Fibroblast of lung (primary cell): Measurements from ENCODE around the gene SCYGR3. TPM values are rescaled to one million over a fixed set of nuclear protein-coding genes. Genes with fewer than 3 reads are reported as not detected.

ENCODE experiments used
- DNase-seq, 2 donors: peaks; one replicate each; pipeline versions ENCODE4 v3.0.0 to v3.0.0-alpha.2; 2010; ENCODE audit warnings: low read depth in 2 of 2
- H2AFZ ChIP-seq: 2 replicates; pipeline ENCODE4 v1.5.1; 2012; ENCODE audit warnings: low read length, control low read depth, inconsistent platforms
- H3K27ac ChIP-seq: 2 replicates; pipeline ENCODE4 v1.5.1; 2011; ENCODE audit warnings: low read length, control low read depth; ENCODE audit not compliant: insufficient read depth
- H3K27me3 ChIP-seq: 2 replicates; pipeline ENCODE4 v1.5.1; 2011; ENCODE audit warnings: mild to moderate bottlenecking, low read length; ENCODE audit not compliant: control insufficient read depth, insufficient read depth
- H3K36me3 ChIP-seq: 2 replicates; pipeline ENCODE4 v1.5.1; 2011; ENCODE audit warnings: low read length; ENCODE audit not compliant: control insufficient read depth, insufficient read depth
- H3K4me1 ChIP-seq: 2 replicates; pipeline ENCODE4 v1.5.1; 2011; ENCODE audit warnings: low read length; ENCODE audit not compliant: control insufficient read depth, insufficient read depth; ENCODE audit errors: extremely low read depth
- H3K4me2 ChIP-seq: 2 replicates; pipeline ENCODE4 v1.5.1; 2011; ENCODE audit warnings: low read length, control low read depth; ENCODE audit not compliant: insufficient read depth; ENCODE audit errors: extremely low read depth
- H3K4me3 ChIP-seq, 4 experiments: fragments of 200-600 bp in 1 of 4; sonication (generic) in 1 of 4; replicated peaks in 1 of 4; 2 replicates each; pipeline ENCODE4 v1.5.1; 2011 to 2016; ENCODE audit warnings: low read length in 4 of 4, low read depth in 3 of 4, mild to moderate bottlenecking in 3 of 4, control low read depth in 2 of 4, inconsistent platforms in 1 of 4, mixed read lengths in 1 of 4; ENCODE audit not compliant: insufficient read depth in 1 of 4; ENCODE audit errors: control extremely low read depth in 1 of 4
- H3K79me2 ChIP-seq: 2 replicates; pipeline ENCODE4 v1.5.1; 2012; ENCODE audit warnings: mild to moderate bottlenecking, low read length, inconsistent platforms; ENCODE audit not compliant: control insufficient read depth, insufficient read depth
- H3K9ac ChIP-seq: 2 replicates; pipeline ENCODE4 v1.5.1; 2011; ENCODE audit warnings: mild to moderate bottlenecking, low read length, control low read depth; ENCODE audit not compliant: insufficient read depth
- H3K9me3 ChIP-seq: 2 replicates; pipeline ENCODE4 v1.5.1; 2012; ENCODE audit warnings: low read depth, low read length; ENCODE audit not compliant: control insufficient read depth, insufficient read depth
- H4K20me1 ChIP-seq: 2 replicates; pipeline ENCODE4 v1.5.1; 2011; ENCODE audit warnings: low read length; ENCODE audit not compliant: control insufficient read depth, insufficient read depth; ENCODE audit errors: extremely low read depth
- EZH2 ChIP-seq: IDR thresholded peaks from 2 replicates; pipeline ENCODE4 v1.5.1; 2012; ENCODE audit warnings: low read length, control low read depth, mild to moderate bottlenecking; ENCODE audit errors: missing control alignments
- polyA plus RNA-seq, 2 donors: library from polyadenylated mRNA; depleted of rRNA in 1 of 2; stranded (reverse) in 1 of 2; unstranded in 1 of 2; fragments of >200 nt; gene quantifications; 2 replicates each; pipeline ENCODE4 v1.2.1, GENCODE V29; 2011 to 2012; ENCODE audit warnings: missing spikeins in 1 of 2
- total RNA-seq: library from RNA; depleted of rRNA; stranded (reverse); fragments of >200 nt; gene quantifications from 2 replicates; pipeline ENCODE4 v1.2.1, GENCODE V29; 2014
- TF ChIP-seq, protein P1 (sequence below), 2 donors: IDR thresholded peaks in 1 of 2; conservative IDR thresholded peaks in 1 of 2; 1 replicate in 1 of 2; 2 replicates in 1 of 2; pipeline ENCODE4 v1.5.1; 2011 to 2012; ENCODE audit warnings: low read length in 2 of 2, control low read depth in 1 of 2, inconsistent platforms in 1 of 2, low read depth in 1 of 2, mild to moderate bottlenecking in 1 of 2

SCYGR3 gene
- total and polyA plus RNA-seq, 2 donors (not counting 1 experiment from before 2014, with no cell fraction given), result not detected

DNA sequence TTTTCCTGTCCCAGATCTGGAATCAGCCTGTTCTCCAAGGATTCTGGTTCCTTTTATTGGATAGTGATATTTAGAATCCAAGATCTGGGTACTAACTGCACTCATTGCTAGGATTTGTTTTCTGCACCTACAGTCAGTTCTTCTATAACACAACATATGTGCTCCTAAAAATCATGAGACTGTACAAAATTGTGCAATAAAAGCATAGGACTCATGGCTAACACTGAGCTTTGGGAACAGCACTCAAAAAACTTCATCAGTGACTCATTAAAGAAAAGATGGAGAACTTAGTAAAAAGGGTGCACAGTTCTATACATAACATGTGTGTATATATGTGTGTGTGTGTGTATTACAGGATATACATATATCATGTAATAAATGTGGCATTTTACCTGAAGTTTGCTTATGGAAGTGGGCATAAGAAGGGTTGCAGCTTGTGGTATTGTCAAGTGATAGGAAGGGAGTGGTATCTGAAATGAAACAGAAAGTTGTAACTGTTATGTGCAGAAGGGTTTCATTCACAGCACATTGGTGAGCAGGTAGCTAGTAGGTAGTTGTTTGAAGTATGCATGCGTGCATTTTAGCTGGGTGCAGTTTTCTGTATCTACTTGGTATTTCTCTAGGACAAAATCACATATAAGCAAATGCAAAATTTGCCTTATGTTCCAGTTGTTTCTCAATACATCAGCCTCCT is 21.8 kb downstream of the SCYGR3 start:
- no peaks in the 10 kb centered on the region for H3K4me1 ChIP-seq
- no peaks in the 10 kb centered on the region for H3K36me3 ChIP-seq
- H3K4me2 ChIP-seq, result no peak overlapping the region
- no peaks in the 10 kb centered on the region for H4K20me1 ChIP-seq
- DNase-seq, result peak in 1 of 2 donors; percentile 6
- no peak overlapping the region for H3K4me3 ChIP-seq
- no peak overlapping the region for H2AFZ ChIP-seq
- H3K27ac ChIP-seq, result no peak overlapping the region
- H3K9me3 ChIP-seq, result no peaks in the 10 kb centered on the region
- H3K27me3 ChIP-seq, result peaks cover 3% of the 10 kb centered on the region
- H3K9ac ChIP-seq, result no peak overlapping the region
- H3K79me2 ChIP-seq, result no peaks in the 10 kb centered on the region
- TF ChIP-seq, protein P1, sequence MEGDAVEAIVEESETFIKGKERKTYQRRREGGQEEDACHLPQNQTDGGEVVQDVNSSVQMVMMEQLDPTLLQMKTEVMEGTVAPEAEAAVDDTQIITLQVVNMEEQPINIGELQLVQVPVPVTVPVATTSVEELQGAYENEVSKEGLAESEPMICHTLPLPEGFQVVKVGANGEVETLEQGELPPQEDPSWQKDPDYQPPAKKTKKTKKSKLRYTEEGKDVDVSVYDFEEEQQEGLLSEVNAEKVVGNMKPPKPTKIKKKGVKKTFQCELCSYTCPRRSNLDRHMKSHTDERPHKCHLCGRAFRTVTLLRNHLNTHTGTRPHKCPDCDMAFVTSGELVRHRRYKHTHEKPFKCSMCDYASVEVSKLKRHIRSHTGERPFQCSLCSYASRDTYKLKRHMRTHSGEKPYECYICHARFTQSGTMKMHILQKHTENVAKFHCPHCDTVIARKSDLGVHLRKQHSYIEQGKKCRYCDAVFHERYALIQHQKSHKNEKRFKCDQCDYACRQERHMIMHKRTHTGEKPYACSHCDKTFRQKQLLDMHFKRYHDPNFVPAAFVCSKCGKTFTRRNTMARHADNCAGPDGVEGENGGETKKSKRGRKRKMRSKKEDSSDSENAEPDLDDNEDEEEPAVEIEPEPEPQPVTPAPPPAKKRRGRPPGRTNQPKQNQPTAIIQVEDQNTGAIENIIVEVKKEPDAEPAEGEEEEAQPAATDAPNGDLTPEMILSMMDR (conservative IDR thresholded peaks at IDR 0.05 in 1 of 2, IDR thresholded peaks at IDR 0.05 in 1 of 2; ENCODE audit: low read depth in 1 of 2, low read length in 2 of 2), result no peak
- TF ChIP-seq EZH2, result no peak

DNA sequence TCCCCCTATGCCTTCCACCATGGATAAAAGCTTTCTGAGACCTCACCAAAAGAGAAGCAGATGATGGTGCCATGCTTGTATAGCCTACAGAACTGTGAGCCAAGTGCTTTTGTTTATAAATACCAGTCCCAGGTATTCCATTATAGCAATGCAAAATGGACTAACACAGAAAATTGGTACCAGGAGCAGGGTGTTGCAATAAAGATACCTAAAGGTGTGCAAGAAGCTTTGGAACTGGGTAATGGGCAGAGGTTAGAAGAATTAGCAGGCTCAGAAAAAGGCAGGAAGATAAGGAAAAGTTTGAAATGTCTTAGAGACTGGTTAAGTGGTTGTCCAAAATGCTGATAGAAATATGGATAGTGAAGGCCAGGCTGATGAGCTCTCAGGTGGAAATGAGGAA is 32.3 kb downstream of the SCYGR3 start:
- Histone ChIP-seq H3K4me2 (no peak overlapping the region), H3K27me3 (no peaks in the 10 kb centered on the region), H3K36me3 (no peaks in the 10 kb centered on the region), H3K9me3 (no peaks in the 10 kb centered on the region), H3K79me2 (no peaks in the 10 kb centered on the region), H2AFZ (no peak overlapping the region), H4K20me1 (no peaks in the 10 kb centered on the region), H3K4me3 (no peak overlapping the region), H3K27ac (no peak overlapping the region), H3K4me1 (no peaks in the 10 kb centered on the region), H3K9ac (no peak overlapping the region)
- TF ChIP-seq, protein P1 (conservative IDR thresholded peaks at IDR 0.05 in 1 of 2, IDR thresholded peaks at IDR 0.05 in 1 of 2; ENCODE audit: low read depth in 1 of 2, low read length in 2 of 2), result no peak
- no peak for TF ChIP-seq EZH2
- no peak for DNase-seq

DNA sequence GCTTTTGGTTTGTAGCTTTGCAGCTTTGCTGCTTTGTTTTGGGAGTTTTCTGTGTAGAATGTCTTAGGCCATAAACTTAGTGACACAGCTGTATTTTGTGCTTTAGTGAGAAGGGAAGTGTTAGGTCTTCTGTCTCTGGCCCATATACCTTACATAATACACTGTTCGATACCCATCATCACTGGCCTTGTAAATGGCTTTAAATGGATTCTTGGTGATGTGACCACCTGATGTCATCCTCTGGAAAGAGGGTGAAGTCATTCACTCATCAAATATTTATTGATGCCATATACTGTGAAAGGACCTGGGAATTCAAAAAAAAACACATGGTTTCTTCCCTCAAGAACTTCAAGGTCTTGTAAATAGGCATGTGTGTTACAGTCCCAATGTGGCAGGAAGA is 34.8 kb downstream of the SCYGR3 start:
- H3K27me3 ChIP-seq, result no peaks in the 10 kb centered on the region
- no peaks in the 10 kb centered on the region for H3K9me3 ChIP-seq
- no peak overlapping the region for H3K4me2 ChIP-seq
- TF ChIP-seq EZH2, result no peak
- TF ChIP-seq, protein P1 (conservative IDR thresholded peaks at IDR 0.05 in 1 of 2, IDR thresholded peaks at IDR 0.05 in 1 of 2; ENCODE audit: low read depth in 1 of 2, low read length in 2 of 2), result no peak
- no peaks in the 10 kb centered on the region for H3K79me2 ChIP-seq
- no peak overlapping the region for H3K4me3 ChIP-seq
- no peaks in the 10 kb centered on the region for H3K36me3 ChIP-seq
- H3K27ac ChIP-seq, result no peak overlapping the region
- H3K4me1 ChIP-seq, result no peaks in the 10 kb centered on the region
- no peak overlapping the region for H3K9ac ChIP-seq
- H2AFZ ChIP-seq, result no peak overlapping the region
- no peak for DNase-seq
- no peaks in the 10 kb centered on the region for H4K20me1 ChIP-seq
